ENCODE data around the gene ANP32A.

Gene ANP32A

DNA sequence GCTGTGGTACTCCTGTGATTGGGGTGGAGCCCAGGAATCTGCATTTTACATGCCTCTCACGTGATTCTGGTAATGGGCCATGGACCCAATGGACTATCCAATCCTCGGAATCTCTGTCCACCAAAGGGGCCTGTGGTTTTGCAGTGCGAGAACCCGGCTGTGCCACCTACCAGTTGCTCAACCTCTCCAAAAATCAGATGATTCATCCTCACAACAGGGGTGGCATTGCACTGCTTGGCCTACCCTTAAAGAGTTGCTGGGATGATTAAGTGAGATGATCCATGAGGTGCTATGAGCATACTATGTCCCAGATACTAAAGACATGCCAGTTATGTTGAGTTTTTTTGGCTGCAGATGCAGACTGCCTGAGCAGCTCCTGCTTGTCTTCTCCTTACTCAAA lies 5.1 kb downstream of the ANP32A start:
- FAIRE-seq (no peak), DNase-seq (ENCODE audit: insufficient read length, low spot score) (no peak)
- TF ChIP-seq, protein P1, sequence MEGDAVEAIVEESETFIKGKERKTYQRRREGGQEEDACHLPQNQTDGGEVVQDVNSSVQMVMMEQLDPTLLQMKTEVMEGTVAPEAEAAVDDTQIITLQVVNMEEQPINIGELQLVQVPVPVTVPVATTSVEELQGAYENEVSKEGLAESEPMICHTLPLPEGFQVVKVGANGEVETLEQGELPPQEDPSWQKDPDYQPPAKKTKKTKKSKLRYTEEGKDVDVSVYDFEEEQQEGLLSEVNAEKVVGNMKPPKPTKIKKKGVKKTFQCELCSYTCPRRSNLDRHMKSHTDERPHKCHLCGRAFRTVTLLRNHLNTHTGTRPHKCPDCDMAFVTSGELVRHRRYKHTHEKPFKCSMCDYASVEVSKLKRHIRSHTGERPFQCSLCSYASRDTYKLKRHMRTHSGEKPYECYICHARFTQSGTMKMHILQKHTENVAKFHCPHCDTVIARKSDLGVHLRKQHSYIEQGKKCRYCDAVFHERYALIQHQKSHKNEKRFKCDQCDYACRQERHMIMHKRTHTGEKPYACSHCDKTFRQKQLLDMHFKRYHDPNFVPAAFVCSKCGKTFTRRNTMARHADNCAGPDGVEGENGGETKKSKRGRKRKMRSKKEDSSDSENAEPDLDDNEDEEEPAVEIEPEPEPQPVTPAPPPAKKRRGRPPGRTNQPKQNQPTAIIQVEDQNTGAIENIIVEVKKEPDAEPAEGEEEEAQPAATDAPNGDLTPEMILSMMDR (IDR thresholded peaks at IDR 0.05; ENCODE audit: insufficient read depth, missing control alignments): no peak

DNA sequence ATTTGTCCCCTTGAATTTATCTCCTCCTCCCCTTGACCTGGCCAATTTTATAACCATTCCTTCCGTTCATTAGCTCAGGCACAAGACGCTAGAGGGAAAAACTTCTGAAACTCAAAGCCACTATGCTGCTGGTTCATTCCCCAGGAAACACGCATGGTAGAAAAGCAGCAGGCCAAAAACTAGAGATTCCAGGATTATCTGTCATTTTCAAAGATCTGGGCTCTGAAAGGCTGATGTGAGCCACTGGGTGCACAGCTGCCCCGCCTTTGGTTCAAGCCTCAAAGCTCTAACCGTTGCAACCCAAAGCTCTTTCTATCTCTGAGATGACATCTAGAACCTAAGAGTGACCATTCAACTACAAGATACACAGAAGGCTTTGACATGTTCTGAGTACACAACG lies 6.1 kb downstream of the ANP32A start:
- TF ChIP-seq, protein P1 (IDR thresholded peaks at IDR 0.05; ENCODE audit: insufficient read depth, missing control alignments): no peak
- DNase-seq (ENCODE audit: insufficient read length, low spot score): no peak
- FAIRE-seq: no peak

DNA sequence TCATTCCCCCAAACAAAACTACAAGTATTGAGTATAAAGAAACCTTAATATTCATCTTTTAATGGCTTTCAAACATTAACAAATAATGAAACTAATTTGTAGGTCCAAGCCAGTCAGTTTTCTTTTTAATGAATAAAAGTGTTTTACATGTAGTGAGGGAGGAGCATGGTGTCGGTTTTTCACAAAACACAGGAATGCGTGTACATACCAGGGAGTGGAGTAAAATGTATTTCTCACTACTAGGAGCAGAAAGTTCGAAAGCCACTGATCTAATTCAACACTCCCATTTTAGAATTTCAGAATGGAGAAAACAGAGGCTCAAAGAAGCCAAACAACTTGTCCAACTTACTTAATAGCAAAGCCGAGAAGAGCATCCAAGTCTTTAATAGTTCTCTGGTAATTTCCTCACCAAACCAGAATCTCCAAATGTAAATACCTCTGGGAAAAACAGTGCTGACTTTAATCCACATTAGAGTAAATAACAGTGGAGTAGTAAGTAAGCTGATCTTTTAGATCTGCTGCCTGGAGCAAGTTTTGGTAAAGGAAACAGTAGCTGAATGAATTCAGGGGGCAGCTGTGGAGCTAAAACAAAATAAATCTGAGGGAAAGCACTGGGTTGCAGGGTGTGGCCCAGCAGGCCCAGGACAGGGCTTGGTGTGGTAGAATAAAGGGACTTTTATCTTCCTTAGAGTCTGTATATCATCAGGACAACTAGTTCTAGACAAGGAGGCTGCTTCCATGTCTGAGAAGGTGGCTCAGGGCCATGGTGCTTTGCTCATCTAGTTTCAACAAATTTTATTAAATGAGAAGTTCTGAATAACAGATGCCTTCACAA lies 7.9 kb downstream of the ANP32A start:
- FAIRE-seq (no peak), DNase-seq (ENCODE audit: insufficient read length, low spot score) (no peak)
- TF ChIP-seq, protein P1 (IDR thresholded peaks at IDR 0.05; ENCODE audit: insufficient read depth, missing control alignments): no peak

DNA sequence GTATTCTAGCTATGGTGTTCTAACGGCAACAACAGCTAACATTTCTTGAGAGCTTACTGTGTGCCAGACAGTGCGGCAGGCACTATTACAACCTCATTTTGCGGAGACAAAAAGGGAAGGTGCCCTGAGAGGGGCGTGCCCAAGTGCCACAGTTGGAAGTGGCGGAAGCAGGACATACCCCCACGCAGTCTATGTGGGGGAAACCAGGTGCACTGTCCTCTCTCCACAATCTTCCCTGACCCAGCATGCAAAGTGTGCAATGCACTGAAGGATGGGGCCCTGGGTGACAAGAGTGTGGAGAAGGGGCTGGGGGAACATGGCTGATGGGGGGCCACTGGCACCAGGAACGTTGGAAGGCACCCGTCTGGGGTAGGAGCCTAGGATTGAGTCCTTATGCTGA lies 8.6 kb downstream of the ANP32A start:
- FAIRE-seq (no peak), DNase-seq (ENCODE audit: insufficient read length, low spot score) (no peak)
- TF ChIP-seq, protein P1 (IDR thresholded peaks at IDR 0.05; ENCODE audit: insufficient read depth, missing control alignments): no peak

DNA sequence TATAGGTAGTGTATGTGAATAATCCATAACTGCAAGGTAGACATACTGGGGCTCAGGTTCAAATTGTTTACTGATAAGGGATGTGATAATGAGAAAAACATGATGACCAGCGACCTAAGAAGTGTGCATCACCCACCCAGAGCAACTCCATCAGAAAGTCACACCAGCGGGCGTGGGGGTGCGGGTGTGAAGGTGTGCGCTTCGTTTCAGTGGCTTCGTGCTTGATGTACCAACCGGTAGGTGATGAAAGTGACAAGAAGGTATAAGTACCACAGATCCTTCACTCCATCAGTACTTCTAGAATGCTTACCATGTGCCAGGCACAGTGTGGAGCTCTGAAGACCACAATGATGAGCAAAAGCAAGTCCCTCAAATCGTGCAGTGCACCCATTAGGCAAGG lies 11.2 kb downstream of the ANP32A start:
- DNase-seq (ENCODE audit: insufficient read length, low spot score) (no peak), FAIRE-seq (no peak)
- TF ChIP-seq, protein P1 (IDR thresholded peaks at IDR 0.05; ENCODE audit: insufficient read depth, missing control alignments): no peak

DNA sequence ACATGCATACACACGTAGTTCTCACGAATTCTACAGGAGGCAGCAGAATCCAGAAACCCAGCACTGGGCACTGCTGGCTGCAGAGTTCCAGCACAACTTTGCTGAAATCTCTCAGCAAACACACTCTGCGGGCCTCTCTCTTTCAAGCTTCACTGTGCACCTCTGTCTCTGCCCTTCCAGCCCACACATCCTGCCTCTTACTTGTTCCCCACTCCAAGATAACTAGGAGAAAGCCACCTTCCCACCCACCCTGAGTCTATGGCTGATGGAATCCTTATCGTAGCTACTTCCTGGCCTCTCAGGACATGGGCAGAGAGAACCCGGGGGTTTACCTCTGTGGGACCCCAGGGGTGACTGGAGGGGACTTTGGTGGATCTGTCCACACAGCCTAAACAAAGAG lies 11.9 kb downstream of the ANP32A start:
- FAIRE-seq (no peak), DNase-seq (ENCODE audit: insufficient read length, low spot score) (no peak)
- TF ChIP-seq, protein P1 (IDR thresholded peaks at IDR 0.05; ENCODE audit: insufficient read depth, missing control alignments): no peak

DNA sequence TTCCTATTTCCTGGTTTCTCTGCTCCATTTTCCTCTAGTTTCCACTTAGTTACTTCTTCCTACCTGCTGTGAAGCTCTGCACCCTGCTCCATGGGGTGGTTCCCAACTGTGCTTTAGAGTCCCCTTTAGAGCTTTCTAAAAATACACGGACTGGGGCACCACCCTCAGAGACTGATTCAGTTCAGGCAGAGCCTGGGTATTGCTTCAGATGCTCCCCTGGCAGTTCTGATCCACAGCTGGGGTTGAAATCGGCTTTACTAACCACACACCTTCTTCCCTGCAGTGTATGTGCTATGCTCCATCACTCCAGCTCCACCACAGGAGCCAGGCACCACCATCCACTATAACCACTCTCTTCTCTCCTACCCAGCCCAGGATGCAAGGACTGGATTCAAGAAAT lies 12.6 kb downstream of the ANP32A start:
- TF ChIP-seq, protein P1 (IDR thresholded peaks at IDR 0.05; ENCODE audit: insufficient read depth, missing control alignments): no peak
- FAIRE-seq: no peak
- no peak for DNase-seq (ENCODE audit: insufficient read length, low spot score)

Data from D721Med (cell line).